Measurements from ENCODE around the gene POLD2. TPM values are rescaled to one million over a fixed set of nuclear protein-coding genes. Genes with fewer than 3 reads are reported as not detected.

POLD2 gene
- total RNA-seq, 4 donors from 2014 or later, result 33.6 to 71.2 (median 55.9) TPM

DNA sequence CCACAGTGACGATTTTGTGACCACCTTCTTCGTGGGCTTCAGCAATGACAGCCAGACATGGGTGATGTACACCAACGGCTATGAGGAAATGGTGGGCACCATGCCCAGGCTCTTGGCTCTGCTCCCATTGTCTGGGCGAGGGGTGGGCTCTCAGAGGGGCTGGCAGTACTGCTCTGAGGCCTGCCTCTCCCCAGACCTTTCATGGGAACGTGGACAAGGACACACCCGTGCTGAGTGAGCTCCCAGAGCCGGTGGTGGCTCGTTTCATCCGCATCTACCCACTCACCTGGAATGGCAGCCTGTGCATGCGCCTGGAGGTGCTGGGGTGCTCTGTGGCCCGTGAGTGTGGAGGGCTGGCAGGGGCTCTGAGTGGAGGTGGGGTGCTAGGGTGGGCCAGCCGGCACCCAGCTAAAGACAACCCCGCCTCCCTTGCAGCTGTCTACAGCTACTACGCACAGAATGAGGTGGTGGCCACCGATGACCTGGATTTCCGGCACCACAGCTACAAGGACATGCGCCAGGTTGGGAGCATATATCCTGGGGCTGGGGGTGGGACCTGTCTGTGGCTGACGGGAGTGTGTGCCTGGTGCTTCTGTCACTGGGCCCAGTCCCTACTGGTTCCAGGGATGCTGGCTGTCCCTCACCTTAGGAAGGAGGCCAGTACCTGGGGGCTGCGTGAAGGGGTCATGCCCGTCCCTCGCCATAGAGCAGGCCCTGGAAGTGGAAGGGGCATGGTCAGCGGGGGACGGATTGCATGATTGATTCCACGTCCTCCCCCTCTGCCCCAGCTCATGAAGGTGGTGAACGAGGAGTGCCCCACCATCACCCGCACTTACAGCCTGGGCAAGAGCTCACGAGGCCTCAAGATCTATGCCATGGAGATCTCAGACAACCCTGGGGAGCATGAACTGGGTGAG is 12.4 kb downstream of the POLD2 start:
- intact Hi-C loops (cut with DNase I), result no loop called here
- 81% methylated on average over 9 of the region's 27 CpGs for WGBS
- H3K27me3 ChIP-seq, result no peaks in the 10 kb centered on the region
- TF ChIP-seq CTCF (IDR thresholded peaks at IDR 0.05) (no peak), POLR2AphosphoS5 (IDR thresholded peaks at IDR 0.05) (no peak), EP300 (IDR thresholded peaks at IDR 0.05) (no peak), POLR2A (IDR thresholded peaks at IDR 0.05; ENCODE audit: low read depth) (no peak)
- peak overlapping the region in 2 of 4 donors; percentile 51 to 90 for H3K27ac ChIP-seq (replicated peaks in 1 of 4)
- H3K4me1 ChIP-seq, result peaks cover 19 to 51% (median 36%) of the 10 kb centered on the region in 4 donors
- no peaks in the 10 kb centered on the region for H3K9me3 ChIP-seq
- no peak overlapping the region for H3K4me3 ChIP-seq
- H3K36me3 ChIP-seq, result peaks cover 7 to 97% (median 67%) of the 10 kb centered on the region in 4 donors
- DNase-seq (ENCODE audit: extremely low spot score), result no peak

GRCh38 chr7:44109991-44110390 is 13.4 kb downstream of the POLD2 start:
- no peak for DNase-seq (ENCODE audit: extremely low spot score)
- Histone ChIP-seq H3K9me3 (no peaks in the 10 kb centered on the region), H3K27me3 (no peaks in the 10 kb centered on the region), H3K4me3 (no peak overlapping the region), H3K27ac (replicated peaks in 1 of 4) (peak overlapping the region in 2 of 4 donors; percentile 89 to 90), H3K36me3 (peaks cover 5 to 87% (median 57%) of the 10 kb centered on the region in 4 donors), H3K4me1 (peaks cover 22 to 60% (median 46%) of the 10 kb centered on the region in 4 donors)
- 90% methylated on average over 18 of the region's 18 CpGs for WGBS
- intact Hi-C loops (cut with DNase I), result no loop called here
- TF ChIP-seq POLR2AphosphoS5 (IDR thresholded peaks at IDR 0.05) (no peak), POLR2A (IDR thresholded peaks at IDR 0.05; ENCODE audit: low read depth) (no peak), EP300 (IDR thresholded peaks at IDR 0.05) (no peak), CTCF (IDR thresholded peaks at IDR 0.05) (no peak)

- DNase-seq (ENCODE audit: extremely low spot score), result no peak
- Histone ChIP-seq H3K36me3 (peaks cover 0 to 78% (median 49%) of the 10 kb centered on the region in 4 donors), H3K4me3 (no peak overlapping the region), H3K9me3 (no peaks in the 10 kb centered on the region), H3K27ac (replicated peaks in 1 of 4) (peak overlapping the region in 2 of 4 donors; percentile 89 to 90), H3K4me1 (peaks cover 23 to 70% (median 55%) of the 10 kb centered on the region in 4 donors), H3K27me3 (no peaks in the 10 kb centered on the region)
- intact Hi-C loops (cut with DNase I), result no loop called here
- TF ChIP-seq CTCF (IDR thresholded peaks at IDR 0.05), result no peak
- no peak for TF ChIP-seq POLR2AphosphoS5 (IDR thresholded peaks at IDR 0.05)
- TF ChIP-seq EP300 (IDR thresholded peaks at IDR 0.05), result no peak
- no peak for TF ChIP-seq POLR2A (IDR thresholded peaks at IDR 0.05; ENCODE audit: low read depth)
- 95% methylated on average over 8 of the region's 21 CpGs for WGBS
Measured at GRCh38 chr7:44108768-44109750, 14.3 kb downstream of the POLD2 start.

- Histone ChIP-seq H3K4me1 (peaks cover 21 to 75% (median 63%) of the 10 kb centered on the region in 4 donors), H3K27ac (replicated peaks in 1 of 4) (peak overlapping the region; percentile 19 to 94 (median 90)), H3K36me3 (peaks cover 0 to 69% (median 44%) of the 10 kb centered on the region in 4 donors), H3K9me3 (no peaks in the 10 kb centered on the region), H3K27me3 (no peaks in the 10 kb centered on the region), H3K4me3 (no peak overlapping the region)
- TF ChIP-seq POLR2AphosphoS5 (IDR thresholded peaks at IDR 0.05) (no peak), POLR2A (IDR thresholded peaks at IDR 0.05; ENCODE audit: low read depth) (no peak), EP300 (IDR thresholded peaks at IDR 0.05) (no peak), CTCF (IDR thresholded peaks at IDR 0.05) (no peak)
- DNase-seq (ENCODE audit: extremely low spot score), result no peak
- WGBS, result 94% methylated on average over 14 of the region's 21 CpGs
- intact Hi-C loops (cut with DNase I), result no loop called here
Measured at GRCh38 chr7:44107961-44108767, 15.2 kb downstream of the POLD2 start.
